RWPE1 (cell line): Measurements from ENCODE around the gene APLF.
"Not testable (repeated sequence)": the region's sequence is repeated elsewhere in the genome, so short reads cannot be mapped to it uniquely, and the experiment has no call there.

Experiments used
- CTCF ChIA-PET: fragments of 350-600 bp; sonication (Branson Sonifier 250); formaldehyde crosslinking; extraction: SDS; loops from one replicate; lab custom pipeline; 2021; lab: Yijun Ruan, JAX
- POLR2A ChIA-PET: fragments of 400-600 bp; formaldehyde crosslinking; extraction: SDS; loops from one replicate; lab custom pipeline; 2020; ENCODE audit warnings: antibody characterized with exemption; ENCODE audit not compliant: low non-redundant PET; lab: Yijun Ruan, JAX
- DNase-seq: peaks from one replicate; pipeline ENCODE4 v3.0.0; 2012; ENCODE audit warnings: low spot score
- H3K27ac ChIP-seq: fragments of 450-650 bp; 2 replicates; pipeline ENCODE4 v1.5.1; 2017
- TF ChIP-seq, protein P1 (sequence below): fragments of 450-650 bp; conservative IDR thresholded peaks from 2 replicates; pipeline ENCODE4 v1.5.1; 2017; ENCODE audit warnings: low read depth, mild to moderate bottlenecking

APLF gene

DNA sequence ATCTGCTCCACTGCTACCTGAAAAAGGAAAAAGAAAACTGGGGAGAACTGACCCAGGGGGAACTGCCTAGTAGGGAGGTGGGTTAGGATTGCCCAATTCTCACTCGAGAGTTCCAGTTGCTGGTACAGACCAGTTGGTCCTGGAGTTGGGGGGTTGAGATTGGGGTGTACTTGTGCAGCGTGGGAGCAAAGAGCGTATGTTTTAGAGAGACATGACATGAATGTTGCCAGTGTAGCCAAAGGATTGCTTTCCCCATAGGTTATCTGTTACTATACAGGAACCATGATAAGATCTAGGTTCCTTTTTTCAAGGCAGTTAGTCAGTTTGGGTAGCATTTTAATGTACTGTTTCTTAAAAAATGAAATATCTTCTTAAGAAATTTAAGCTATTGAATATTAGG, 68.6 kb downstream of the APLF start:
- no peak for DNase-seq
- H3K27ac ChIP-seq: no peak overlapping the region
- CTCF ChIA-PET: interaction anchor here (0.5 to 1.1 kb wide), 2 partner anchors 9 to 24 kb away, joined by 4 read pairs; no protein-coding TSS in a partner anchor
- TF ChIP-seq, protein P1, sequence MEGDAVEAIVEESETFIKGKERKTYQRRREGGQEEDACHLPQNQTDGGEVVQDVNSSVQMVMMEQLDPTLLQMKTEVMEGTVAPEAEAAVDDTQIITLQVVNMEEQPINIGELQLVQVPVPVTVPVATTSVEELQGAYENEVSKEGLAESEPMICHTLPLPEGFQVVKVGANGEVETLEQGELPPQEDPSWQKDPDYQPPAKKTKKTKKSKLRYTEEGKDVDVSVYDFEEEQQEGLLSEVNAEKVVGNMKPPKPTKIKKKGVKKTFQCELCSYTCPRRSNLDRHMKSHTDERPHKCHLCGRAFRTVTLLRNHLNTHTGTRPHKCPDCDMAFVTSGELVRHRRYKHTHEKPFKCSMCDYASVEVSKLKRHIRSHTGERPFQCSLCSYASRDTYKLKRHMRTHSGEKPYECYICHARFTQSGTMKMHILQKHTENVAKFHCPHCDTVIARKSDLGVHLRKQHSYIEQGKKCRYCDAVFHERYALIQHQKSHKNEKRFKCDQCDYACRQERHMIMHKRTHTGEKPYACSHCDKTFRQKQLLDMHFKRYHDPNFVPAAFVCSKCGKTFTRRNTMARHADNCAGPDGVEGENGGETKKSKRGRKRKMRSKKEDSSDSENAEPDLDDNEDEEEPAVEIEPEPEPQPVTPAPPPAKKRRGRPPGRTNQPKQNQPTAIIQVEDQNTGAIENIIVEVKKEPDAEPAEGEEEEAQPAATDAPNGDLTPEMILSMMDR: no peak
- POLR2A ChIA-PET: no interaction called here

DNA sequence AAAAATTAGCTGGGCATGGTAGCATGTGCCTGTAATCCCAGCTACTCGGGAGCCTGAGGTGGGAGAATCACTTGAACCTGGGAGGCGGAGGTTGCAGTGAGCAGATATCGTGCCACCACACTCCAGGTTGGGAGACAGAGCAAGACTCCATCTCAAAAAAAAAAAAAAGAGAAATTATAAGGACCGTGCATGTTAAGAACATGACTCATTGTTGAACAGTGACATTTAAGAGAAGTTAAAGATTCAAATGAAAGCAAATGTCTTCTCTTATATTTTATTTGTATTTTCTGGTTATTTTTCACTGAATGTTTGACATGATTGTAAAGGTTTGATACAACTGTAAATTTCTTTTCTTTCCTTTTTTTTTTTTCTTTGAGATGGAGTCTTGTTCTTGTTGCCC, 69.6 kb downstream of the APLF start:
- ChIA-PET CTCF (no interaction called here), POLR2A (no interaction called here)
- TF ChIP-seq, protein P1: no peak
- DNase-seq: no peak
- no peak overlapping the region for H3K27ac ChIP-seq

DNA sequence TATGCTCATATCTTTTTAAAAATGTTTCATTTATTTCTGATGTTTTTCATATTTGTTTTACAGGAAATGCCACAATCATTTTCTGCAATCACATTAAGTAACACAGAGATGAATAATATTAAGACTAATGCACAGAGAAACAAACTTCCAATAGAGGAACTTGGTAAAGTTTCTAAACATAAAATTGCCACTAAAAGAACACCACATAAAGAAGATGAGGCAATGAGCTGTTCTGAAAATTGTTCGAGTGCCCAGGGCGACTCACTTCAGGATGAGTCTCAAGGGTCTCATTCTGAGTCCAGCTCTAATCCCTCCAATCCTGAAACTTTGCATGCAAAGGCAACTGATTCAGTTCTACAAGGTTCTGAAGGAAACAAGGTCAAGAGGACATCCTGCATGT, 70.4 kb downstream of the APLF start:
- DNase-seq: no peak
- POLR2A ChIA-PET: no interaction called here
- no peak overlapping the region for H3K27ac ChIP-seq
- CTCF ChIA-PET: no interaction called here
- TF ChIP-seq, protein P1: no peak

DNA sequence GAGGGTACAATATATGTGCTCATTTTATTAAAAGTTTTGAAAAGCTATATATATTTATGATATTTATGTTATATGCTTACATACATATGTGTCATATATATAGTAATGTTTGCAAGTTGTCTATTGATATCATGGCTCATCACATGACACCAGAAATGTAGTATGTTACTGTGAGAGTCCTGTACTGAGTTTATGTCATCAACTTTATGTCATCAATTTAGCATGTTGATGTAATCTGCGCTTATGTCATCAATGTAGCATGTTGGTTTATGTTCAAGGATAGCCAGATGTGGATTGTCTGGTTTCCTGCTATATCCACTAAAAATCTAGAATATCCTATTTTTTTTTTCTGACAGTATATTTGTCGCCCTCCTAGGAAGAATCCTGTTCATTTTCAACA, 77.4 kb downstream of the APLF start:
- no peak for DNase-seq
- TF ChIP-seq, protein P1: no peak
- POLR2A ChIA-PET: no interaction called here
- CTCF ChIA-PET: interaction anchor here (0.6 to 0.9 kb wide), 2 partner anchors 9 to 51 kb away, joined by 4 to 6 read pairs; no protein-coding TSS in a partner anchor
- no peak overlapping the region for H3K27ac ChIP-seq

DNA sequence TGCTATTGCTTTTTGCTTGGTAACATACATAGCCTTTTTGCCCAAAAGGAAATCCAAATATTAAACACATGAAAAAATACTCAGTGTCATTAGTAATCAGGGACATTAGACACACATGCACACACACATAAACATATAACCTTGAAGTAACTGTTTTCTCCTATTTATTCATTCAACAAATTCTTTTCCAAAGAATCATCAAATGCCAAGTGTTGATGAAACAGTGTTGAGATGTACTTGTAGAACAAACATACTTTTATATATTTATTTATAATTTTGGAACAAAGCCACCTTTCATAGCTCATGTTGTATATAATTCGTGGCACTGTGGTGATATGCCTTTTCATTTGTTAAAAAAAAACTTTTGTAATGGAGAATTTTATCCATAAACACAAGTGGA, 81.0 kb downstream of the APLF start:
- POLR2A ChIA-PET: no interaction called here

DNA sequence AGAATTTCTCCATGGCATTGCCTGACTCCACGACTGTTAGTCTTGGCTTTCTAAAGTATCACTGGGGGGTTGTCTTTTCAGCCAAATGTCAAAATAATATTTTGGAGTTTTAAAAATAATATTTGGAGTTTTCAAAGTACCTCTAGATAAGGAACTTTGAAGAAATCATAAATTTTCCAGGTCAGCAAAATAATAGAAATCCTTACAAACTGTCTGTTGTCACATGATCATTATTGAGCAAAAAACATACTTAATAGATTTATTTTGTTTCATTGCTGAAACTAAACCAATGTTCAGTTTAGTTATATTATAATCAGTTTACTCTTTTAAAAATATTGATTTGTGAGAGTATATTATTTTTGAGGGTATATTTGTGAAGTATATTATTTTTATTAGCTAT, 85.7 kb downstream of the APLF start:
- no peak overlapping the region for H3K27ac ChIP-seq
- ChIA-PET POLR2A (no interaction called here), CTCF (no interaction called here)

More for the DNA sequence above, 81.0 kb downstream of the APLF start:
- TF ChIP-seq, protein P1: no peak
- no peak for DNase-seq
- CTCF ChIA-PET: interaction anchor here (0.7 to 1.3 kb wide), 3 partner anchors 14 to 535 kb away, joined by 3 to 4 read pairs (median 3); no protein-coding TSS in a partner anchor
- H3K27ac ChIP-seq: no peak overlapping the region

DNA sequence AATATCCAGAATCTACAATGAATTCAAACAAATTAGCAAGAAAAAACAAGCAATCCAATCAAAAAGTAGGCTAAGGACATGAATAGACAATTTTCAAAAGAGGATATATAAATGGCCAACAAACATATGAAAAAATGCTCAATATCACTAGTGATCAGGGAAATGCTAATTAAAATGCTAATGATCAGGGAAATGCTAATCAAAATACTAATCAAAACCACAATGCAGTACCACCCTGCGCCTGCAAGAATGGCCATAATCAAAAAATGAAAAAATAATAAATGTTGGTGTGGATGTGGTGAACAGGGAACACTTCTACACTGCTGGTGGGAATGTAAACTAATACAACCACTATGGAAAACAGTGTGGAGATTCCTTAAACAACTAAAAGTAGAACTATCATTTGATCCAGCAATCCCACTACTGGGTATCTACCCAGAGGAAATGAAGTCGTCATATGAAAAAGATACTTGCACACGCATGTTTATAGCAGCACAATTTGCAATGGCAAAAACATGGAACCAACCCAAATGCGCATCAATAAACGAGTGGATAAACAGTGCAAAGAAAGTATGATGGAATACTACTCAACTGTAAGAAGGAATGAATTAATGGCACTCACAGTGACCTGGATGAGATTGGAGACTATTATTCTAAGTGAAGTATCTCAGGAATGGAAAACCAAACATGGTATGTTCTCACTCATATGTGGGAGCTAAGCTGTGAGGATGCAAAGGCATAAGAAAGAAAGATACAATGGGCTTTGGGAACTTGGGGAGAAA, 88.2 kb downstream of the APLF start:
- POLR2A ChIA-PET, DNase-seq, CTCF ChIA-PET, H3K27ac ChIP-seq: not testable (repeated sequence)

More for the DNA sequence above, 85.7 kb downstream of the APLF start:
- TF ChIP-seq, protein P1: no peak
- DNase-seq: no peak
